ENCODE measurements around the gene ACSS1.

ACSS1 gene

DNA sequence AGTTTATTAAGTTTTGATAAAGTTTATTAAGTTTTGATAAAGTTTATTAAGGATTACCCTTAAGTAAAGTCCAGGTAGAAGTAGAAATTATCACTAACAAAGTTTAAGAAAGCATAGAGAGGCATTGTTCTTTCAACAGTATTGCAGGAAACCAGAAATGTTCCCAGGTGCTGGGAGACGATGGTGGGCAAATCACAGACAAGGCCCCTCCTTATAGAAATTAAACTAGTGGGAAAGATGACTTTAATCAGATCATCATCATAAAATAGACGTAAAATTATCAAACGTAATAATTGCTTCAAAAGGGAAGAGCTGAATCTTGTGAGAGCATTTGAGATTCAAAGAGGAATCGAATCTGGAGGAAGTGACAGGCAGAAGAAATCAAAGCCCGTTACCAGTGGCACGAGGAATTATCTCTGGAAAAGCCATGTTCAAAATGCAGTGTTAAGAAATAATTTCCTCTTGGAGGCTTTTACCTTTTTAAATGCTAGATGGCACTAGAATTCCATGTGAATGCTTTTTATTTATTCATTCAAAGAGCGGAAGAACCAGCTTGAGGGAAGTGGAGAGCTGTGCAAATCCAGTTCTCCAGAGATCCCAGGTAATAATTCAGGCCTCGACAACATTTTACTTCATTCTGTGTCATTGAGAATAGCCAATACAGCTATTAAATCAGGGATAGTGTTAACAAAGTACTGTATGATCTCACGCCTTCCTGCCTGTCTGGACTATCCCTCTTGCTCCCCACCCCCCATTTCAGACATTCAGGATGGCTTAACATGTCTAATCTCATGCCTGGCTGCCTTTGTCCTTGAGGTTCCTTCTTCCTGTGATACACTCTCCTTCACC lies 64.4 kb downstream of the ACSS1 start:
- peak overlapping the region; percentile 75 for H3K27ac ChIP-seq (replicated peaks)
- no peaks in the 10 kb centered on the region for H3K27me3 ChIP-seq (ENCODE audit: insufficient read depth, poor library complexity, severe bottlenecking)
- TF ChIP-seq GABPA (IDR thresholded peaks at IDR 0.05; ENCODE audit: low read depth) (no peak), REST (IDR thresholded peaks at IDR 0.05; ENCODE audit: insufficient replicate concordance, low read depth) (no peak), SPI1 (IDR thresholded peaks at IDR 0.05; ENCODE audit: borderline replicate concordance, low read depth) (no peak), CTCF (IDR thresholded peaks at IDR 0.05; ENCODE audit: insufficient read depth, low read length) (no peak), POLR2AphosphoS5 (IDR thresholded peaks at IDR 0.05; ENCODE audit: low read depth) (no peak)
- no peak overlapping the region for H3K4me3 ChIP-seq (replicated peaks; ENCODE audit: insufficient read depth, low read length)
- DNase-seq (ENCODE audit: low read depth in 1 of 2, low spot score in 1 of 2) = no peak

DNA sequence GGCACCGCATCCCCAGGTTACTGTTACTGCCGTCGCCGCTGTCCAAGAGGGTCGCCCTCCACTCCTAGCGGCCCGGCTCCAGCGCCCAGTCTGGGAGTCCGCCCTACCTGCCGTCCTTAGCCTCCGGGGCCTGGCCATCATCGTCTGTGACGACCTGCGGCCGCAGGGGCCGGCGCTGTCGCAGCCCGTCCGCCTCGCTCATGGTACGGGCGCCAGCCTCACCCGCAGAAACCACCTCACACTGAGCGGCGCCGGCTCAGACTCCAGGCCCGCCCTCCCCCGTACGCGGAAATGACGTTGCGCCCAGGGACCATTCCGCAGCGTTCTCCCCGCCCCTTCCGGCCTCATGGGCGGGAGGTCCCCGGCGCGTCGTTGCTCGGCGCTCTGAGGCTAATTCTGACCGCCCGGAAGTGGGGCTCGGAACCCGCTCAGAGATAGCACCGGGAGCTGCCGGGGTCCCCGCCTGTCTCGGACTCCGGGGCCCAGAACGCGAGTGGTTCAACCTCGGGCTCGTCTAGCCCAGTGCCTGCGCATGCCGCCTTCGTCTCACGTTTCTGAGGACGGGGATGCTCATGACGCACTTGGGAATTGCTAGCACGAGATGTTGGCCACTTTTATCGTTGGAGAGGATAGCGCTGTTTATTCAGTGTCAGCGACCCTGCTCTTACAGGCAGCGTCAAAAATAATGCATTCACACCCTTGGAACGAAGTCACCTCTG lies 65.3 kb downstream of the ACSS1 start, which contains the start of gene APMAP:
Gene APMAP, minus strand, starts transcription at position 265 of the 719 bp plus-strand sequence. Its CDS starts 63 bp downstream, at position 202.
- peak within 1 kb of the TSS; percentile 75 for H3K27ac ChIP-seq (replicated peaks)
- no peaks in the 10 kb centered on the region for H3K27me3 ChIP-seq (ENCODE audit: insufficient read depth, poor library complexity, severe bottlenecking)
- H3K4me3 ChIP-seq (replicated peaks; ENCODE audit: insufficient read depth, low read length) = peak within 1 kb of the TSS; percentile 91
- peak; percentile 87 for TF ChIP-seq POLR2AphosphoS5 (IDR thresholded peaks at IDR 0.05; ENCODE audit: low read depth)
- peak; percentile 92 for TF ChIP-seq GABPA (IDR thresholded peaks at IDR 0.05; ENCODE audit: low read depth)
- peak; percentile 61 for TF ChIP-seq REST (IDR thresholded peaks at IDR 0.05; ENCODE audit: insufficient replicate concordance, low read depth)
- no peak for TF ChIP-seq CTCF (IDR thresholded peaks at IDR 0.05; ENCODE audit: insufficient read depth, low read length)
- peak; percentile 86 to 93 for DNase-seq (ENCODE audit: low read depth in 1 of 2, low spot score in 1 of 2)

- H3K27ac ChIP-seq (replicated peaks) = peak overlapping the region; percentile 75
- TF ChIP-seq REST (IDR thresholded peaks at IDR 0.05; ENCODE audit: insufficient replicate concordance, low read depth) (no peak), GABPA (IDR thresholded peaks at IDR 0.05; ENCODE audit: low read depth) (no peak), POLR2AphosphoS5 (IDR thresholded peaks at IDR 0.05; ENCODE audit: low read depth) (no peak), CTCF (IDR thresholded peaks at IDR 0.05; ENCODE audit: insufficient read depth, low read length) (no peak), SPI1 (IDR thresholded peaks at IDR 0.05; ENCODE audit: borderline replicate concordance, low read depth) (no peak)
- no peak for DNase-seq (ENCODE audit: low read depth in 1 of 2, low spot score in 1 of 2)
- peak overlapping the region; percentile 91 for H3K4me3 ChIP-seq (replicated peaks; ENCODE audit: insufficient read depth, low read length)
- no peaks in the 10 kb centered on the region for H3K27me3 ChIP-seq (ENCODE audit: insufficient read depth, poor library complexity, severe bottlenecking)
These were observed 65.9 kb downstream of the ACSS1 start for GRCh38 chr20:24991897-24992486.
